WTC11 (cell line): ENCODE data around the gene MCAT. TPM values are rescaled to one million over a fixed set of nuclear protein-coding genes. Genes with fewer than 3 reads are reported as not detected.

ENCODE experiments used
- ATAC-seq: fragments of 200-7000 bp; cut with Tn5 transposase; 2 replicates; pipeline ENCODE4 v1.10.0; 2021; ENCODE audit warnings: mild to moderate bottlenecking, moderate library complexity
- CTCF ChIA-PET: fragments of 300-600 bp; sonication (Branson Sonifier 250); formaldehyde crosslinking; loops from one replicate; lab custom pipeline; 2021; ENCODE audit warnings: antibody characterized with exemption; lab: Charles Lee
- POLR2A ChIA-PET: fragments of 350-600 bp; sonication (Branson Sonifier 250); formaldehyde crosslinking; loops from one replicate; lab custom pipeline; 2021; ENCODE audit warnings: antibody characterized with exemption; lab: Charles Lee
- DNase-seq: peaks from one replicate; pipeline ENCODE4 v3.0.0; 2021; ENCODE audit warnings: low spot score
- H3K27ac Mint-ChIP-seq: 2 replicates; pipeline ENCODE4 v1.8.0; 2021; ENCODE audit warnings: mixed read lengths
- H3K27me3 Mint-ChIP-seq: 2 replicates; pipeline ENCODE4 v1.8.0; 2021; ENCODE audit warnings: low read depth, mild to moderate bottlenecking, moderate library complexity, mixed read lengths
- H3K36me3 Mint-ChIP-seq: 2 replicates; pipeline ENCODE4 v1.8.0; 2021; ENCODE audit warnings: mixed read lengths
- H3K4me1 Mint-ChIP-seq: 2 replicates; pipeline ENCODE4 v1.8.0; 2022; ENCODE audit warnings: mixed read lengths
- H3K4me3 Mint-ChIP-seq: 2 replicates; pipeline ENCODE4 v1.8.0; 2021; ENCODE audit warnings: mild to moderate bottlenecking, moderate library complexity, mixed read lengths
- H3K9me3 Mint-ChIP-seq: 2 replicates; pipeline ENCODE4 v1.8.0; 2021; ENCODE audit warnings: mixed read lengths
- ETV6 ChIP-seq: sonication (generic); formaldehyde crosslinking; IDR thresholded peaks from 2 replicates; pipeline ENCODE4 v1.8.1; 2022; ENCODE audit warnings: mild to moderate bottlenecking, missing genetic modification reagents
- MYBL2 ChIP-seq: sonication (generic); formaldehyde crosslinking; IDR thresholded peaks from 2 replicates; pipeline ENCODE4 v1.8.1; 2023; ENCODE audit warnings: mild to moderate bottlenecking, moderate library complexity, missing genetic modification reagents
- NR1H2 ChIP-seq: sonication (generic); formaldehyde crosslinking; IDR thresholded peaks from 2 replicates; pipeline ENCODE4 v1.9.0; 2021; ENCODE audit warnings: mild to moderate bottlenecking, moderate library complexity, missing genetic modification reagents
- OVOL2 ChIP-seq: fragments of 250-450 bp; sonication (Bioruptor Pico); IDR thresholded peaks from 2 replicates; pipeline ENCODE4 v1.9.0; 2021; ENCODE audit warnings: mild to moderate bottlenecking, borderline replicate concordance
- SMAD3 ChIP-seq: sonication (generic); formaldehyde crosslinking; IDR thresholded peaks from 2 replicates; pipeline ENCODE4 v1.8.0; 2022; ENCODE audit warnings: missing genetic modification reagents, mild to moderate bottlenecking, borderline replicate concordance
- STAT6 ChIP-seq: sonication (generic); formaldehyde crosslinking; conservative IDR thresholded peaks from 2 replicates; pipeline ENCODE4 v1.8.1; 2023; ENCODE audit warnings: mild to moderate bottlenecking, low read depth, missing genetic modification reagents, moderate library complexity
- TEAD4 ChIP-seq: sonication (generic); formaldehyde crosslinking; IDR thresholded peaks from 2 replicates; pipeline ENCODE4 v1.8.0; 2022; ENCODE audit warnings: mild to moderate bottlenecking, missing genetic modification reagents
- USF1 ChIP-seq: sonication (generic); formaldehyde crosslinking; IDR thresholded peaks from 2 replicates; pipeline ENCODE4 v1.8.0; 2022; ENCODE audit warnings: mild to moderate bottlenecking, missing genetic modification reagents
- ZNF232 ChIP-seq: sonication (generic); formaldehyde crosslinking; IDR thresholded peaks from 2 replicates; pipeline ENCODE4 v1.8.0; 2022; ENCODE audit warnings: mild to moderate bottlenecking, missing genetic modification reagents
- ZNF317 ChIP-seq: sonication (generic); formaldehyde crosslinking; IDR thresholded peaks from 2 replicates; pipeline ENCODE4 v1.8.1; 2023; ENCODE audit warnings: low read depth, mild to moderate bottlenecking, moderate library complexity, missing genetic modification reagents, borderline replicate concordance
- ZNF423 ChIP-seq: fragments of 250-450 bp; sonication (Bioruptor Pico); IDR thresholded peaks from 2 replicates; pipeline ENCODE4 v2.1.2; 2022; ENCODE audit warnings: mild to moderate bottlenecking, moderate library complexity
- ZNF671 ChIP-seq: fragments of 250-450 bp; sonication (Bioruptor Pico); IDR thresholded peaks from 2 replicates; pipeline ENCODE4 v1.8.0; 2021; ENCODE audit warnings: mild to moderate bottlenecking
- total RNA-seq: library from RNA; stranded (reverse); gene quantifications from 3 replicates; pipeline ENCODE4 v1.2.3, GENCODE V29; 2021
- TF ChIP-seq, protein P1 (sequence below): fragments of 250-450 bp; sonication (Bioruptor Pico); IDR thresholded peaks from 2 replicates; pipeline ENCODE4 v2.1.2; 2022; ENCODE audit warnings: mild to moderate bottlenecking, moderate library complexity
- TF ChIP-seq, protein P2 (sequence below): sonication (generic); formaldehyde crosslinking; IDR thresholded peaks from 2 replicates; pipeline ENCODE4 v1.8.0; 2023; ENCODE audit warnings: mild to moderate bottlenecking, missing genetic modification reagents
- TF ChIP-seq, protein P3 (sequence below): sonication (generic); formaldehyde crosslinking; IDR thresholded peaks from 2 replicates; pipeline ENCODE4 v1.8.1; 2023; ENCODE audit warnings: mild to moderate bottlenecking, missing genetic modification reagents, moderate library complexity
- TF ChIP-seq, protein P4 (sequence below): sonication (generic); formaldehyde crosslinking; IDR thresholded peaks from 2 replicates; pipeline ENCODE4 v1.8.0; 2023; ENCODE audit warnings: missing genetic modification reagents
- TF ChIP-seq, protein P5 (sequence below): fragments of 250-450 bp; sonication (Bioruptor Pico); IDR thresholded peaks from 2 replicates; pipeline ENCODE4 v1.9.0; 2021; ENCODE audit warnings: mild to moderate bottlenecking, borderline replicate concordance

MCAT gene
- total RNA-seq, 1 experiment from 2014 or later = 18.5 TPM

DNA sequence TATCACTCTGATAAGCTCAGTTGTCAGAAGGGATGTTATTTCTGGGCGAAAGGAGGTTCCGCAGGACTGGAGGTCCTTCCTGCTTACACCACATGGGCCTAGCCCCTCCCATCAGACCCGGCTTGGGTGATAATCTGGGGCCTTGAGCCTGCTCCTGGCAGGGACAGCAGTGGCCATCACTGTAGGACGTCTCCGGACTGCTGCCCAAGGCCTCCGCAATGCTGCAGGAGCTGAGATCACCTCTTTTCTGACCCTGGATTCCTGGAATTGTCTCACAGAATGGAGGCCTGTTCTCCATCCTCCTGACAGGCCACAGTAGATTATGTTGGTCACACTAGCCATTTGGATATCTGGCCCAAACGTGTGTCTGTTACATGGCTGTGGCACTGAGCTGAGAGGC, 41.9 kb downstream of the MCAT start:
- CTCF ChIA-PET = interaction anchor here (0.9 kb wide), 1 partner anchor 58 kb away, joined by 3 read pairs; no protein-coding TSS in a partner anchor
- peaks cover 8% of the 10 kb centered on the region for H3K9me3 Mint-ChIP-seq
- H3K27ac Mint-ChIP-seq = no peak overlapping the region

More for the DNA sequence above, 41.9 kb downstream of the MCAT start:
- no peaks in the 10 kb centered on the region; the same call in none of the 2 replicates for H3K27me3 Mint-ChIP-seq
- ATAC-seq = no peak
- H3K4me3 Mint-ChIP-seq = no peak overlapping the region
- TF ChIP-seq SMAD3 (CRISPR knock-in tag) (no peak), ZNF423 (CRISPR knock-in tag) (no peak), MYBL2 (CRISPR knock-in tag) (no peak), ZNF232 (CRISPR knock-in tag) (no peak), USF1 (no peak), ZNF671 (CRISPR knock-in tag) (no peak), TEAD4 (CRISPR knock-in tag) (no peak), ZNF317 (no peak), ETV6 (CRISPR knock-in tag) (no peak), STAT6 (CRISPR knock-in tag) (no peak), NR1H2 (no peak), OVOL2 (CRISPR knock-in tag) (no peak)
- TF ChIP-seq, protein P1, sequence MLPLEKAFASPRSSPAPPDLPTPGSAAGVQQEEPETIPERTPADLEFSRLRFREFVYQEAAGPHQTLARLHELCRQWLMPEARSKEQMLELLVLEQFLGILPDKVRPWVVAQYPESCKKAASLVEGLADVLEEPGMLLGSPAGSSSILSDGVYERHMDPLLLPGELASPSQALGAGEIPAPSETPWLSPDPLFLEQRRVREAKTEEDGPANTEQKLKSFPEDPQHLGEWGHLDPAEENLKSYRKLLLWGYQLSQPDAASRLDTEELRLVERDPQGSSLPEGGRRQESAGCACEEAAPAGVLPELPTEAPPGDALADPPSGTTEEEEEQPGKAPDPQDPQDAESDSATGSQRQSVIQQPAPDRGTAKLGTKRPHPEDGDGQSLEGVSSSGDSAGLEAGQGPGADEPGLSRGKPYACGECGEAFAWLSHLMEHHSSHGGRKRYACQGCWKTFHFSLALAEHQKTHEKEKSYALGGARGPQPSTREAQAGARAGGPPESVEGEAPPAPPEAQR (CRISPR knock-in tag) = no peak
- TF ChIP-seq, protein P2, sequence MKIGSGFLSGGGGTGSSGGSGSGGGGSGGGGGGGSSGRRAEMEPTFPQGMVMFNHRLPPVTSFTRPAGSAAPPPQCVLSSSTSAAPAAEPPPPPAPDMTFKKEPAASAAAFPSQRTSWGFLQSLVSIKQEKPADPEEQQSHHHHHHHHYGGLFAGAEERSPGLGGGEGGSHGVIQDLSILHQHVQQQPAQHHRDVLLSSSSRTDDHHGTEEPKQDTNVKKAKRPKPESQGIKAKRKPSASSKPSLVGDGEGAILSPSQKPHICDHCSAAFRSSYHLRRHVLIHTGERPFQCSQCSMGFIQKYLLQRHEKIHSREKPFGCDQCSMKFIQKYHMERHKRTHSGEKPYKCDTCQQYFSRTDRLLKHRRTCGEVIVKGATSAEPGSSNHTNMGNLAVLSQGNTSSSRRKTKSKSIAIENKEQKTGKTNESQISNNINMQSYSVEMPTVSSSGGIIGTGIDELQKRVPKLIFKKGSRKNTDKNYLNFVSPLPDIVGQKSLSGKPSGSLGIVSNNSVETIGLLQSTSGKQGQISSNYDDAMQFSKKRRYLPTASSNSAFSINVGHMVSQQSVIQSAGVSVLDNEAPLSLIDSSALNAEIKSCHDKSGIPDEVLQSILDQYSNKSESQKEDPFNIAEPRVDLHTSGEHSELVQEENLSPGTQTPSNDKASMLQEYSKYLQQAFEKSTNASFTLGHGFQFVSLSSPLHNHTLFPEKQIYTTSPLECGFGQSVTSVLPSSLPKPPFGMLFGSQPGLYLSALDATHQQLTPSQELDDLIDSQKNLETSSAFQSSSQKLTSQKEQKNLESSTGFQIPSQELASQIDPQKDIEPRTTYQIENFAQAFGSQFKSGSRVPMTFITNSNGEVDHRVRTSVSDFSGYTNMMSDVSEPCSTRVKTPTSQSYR (CRISPR knock-in tag) = no peak
- TF ChIP-seq, protein P3, sequence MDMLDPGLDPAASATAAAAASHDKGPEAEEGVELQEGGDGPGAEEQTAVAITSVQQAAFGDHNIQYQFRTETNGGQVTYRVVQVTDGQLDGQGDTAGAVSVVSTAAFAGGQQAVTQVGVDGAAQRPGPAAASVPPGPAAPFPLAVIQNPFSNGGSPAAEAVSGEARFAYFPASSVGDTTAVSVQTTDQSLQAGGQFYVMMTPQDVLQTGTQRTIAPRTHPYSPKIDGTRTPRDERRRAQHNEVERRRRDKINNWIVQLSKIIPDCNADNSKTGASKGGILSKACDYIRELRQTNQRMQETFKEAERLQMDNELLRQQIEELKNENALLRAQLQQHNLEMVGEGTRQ (CRISPR knock-in tag) = no peak
- TF ChIP-seq, protein P4, sequence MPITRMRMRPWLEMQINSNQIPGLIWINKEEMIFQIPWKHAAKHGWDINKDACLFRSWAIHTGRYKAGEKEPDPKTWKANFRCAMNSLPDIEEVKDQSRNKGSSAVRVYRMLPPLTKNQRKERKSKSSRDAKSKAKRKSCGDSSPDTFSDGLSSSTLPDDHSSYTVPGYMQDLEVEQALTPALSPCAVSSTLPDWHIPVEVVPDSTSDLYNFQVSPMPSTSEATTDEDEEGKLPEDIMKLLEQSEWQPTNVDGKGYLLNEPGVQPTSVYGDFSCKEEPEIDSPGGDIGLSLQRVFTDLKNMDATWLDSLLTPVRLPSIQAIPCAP = no peak
- TF ChIP-seq, protein P5, sequence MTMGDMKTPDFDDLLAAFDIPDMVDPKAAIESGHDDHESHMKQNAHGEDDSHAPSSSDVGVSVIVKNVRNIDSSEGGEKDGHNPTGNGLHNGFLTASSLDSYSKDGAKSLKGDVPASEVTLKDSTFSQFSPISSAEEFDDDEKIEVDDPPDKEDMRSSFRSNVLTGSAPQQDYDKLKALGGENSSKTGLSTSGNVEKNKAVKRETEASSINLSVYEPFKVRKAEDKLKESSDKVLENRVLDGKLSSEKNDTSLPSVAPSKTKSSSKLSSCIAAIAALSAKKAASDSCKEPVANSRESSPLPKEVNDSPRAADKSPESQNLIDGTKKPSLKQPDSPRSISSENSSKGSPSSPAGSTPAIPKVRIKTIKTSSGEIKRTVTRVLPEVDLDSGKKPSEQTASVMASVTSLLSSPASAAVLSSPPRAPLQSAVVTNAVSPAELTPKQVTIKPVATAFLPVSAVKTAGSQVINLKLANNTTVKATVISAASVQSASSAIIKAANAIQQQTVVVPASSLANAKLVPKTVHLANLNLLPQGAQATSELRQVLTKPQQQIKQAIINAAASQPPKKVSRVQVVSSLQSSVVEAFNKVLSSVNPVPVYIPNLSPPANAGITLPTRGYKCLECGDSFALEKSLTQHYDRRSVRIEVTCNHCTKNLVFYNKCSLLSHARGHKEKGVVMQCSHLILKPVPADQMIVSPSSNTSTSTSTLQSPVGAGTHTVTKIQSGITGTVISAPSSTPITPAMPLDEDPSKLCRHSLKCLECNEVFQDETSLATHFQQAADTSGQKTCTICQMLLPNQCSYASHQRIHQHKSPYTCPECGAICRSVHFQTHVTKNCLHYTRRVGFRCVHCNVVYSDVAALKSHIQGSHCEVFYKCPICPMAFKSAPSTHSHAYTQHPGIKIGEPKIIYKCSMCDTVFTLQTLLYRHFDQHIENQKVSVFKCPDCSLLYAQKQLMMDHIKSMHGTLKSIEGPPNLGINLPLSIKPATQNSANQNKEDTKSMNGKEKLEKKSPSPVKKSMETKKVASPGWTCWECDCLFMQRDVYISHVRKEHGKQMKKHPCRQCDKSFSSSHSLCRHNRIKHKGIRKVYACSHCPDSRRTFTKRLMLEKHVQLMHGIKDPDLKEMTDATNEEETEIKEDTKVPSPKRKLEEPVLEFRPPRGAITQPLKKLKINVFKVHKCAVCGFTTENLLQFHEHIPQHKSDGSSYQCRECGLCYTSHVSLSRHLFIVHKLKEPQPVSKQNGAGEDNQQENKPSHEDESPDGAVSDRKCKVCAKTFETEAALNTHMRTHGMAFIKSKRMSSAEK (CRISPR knock-in tag) = no peak
- no peaks in the 10 kb centered on the region; the same call in 1 of the 2 replicates for H3K4me1 Mint-ChIP-seq
- POLR2A ChIA-PET = no interaction called here
- H3K36me3 Mint-ChIP-seq = peaks cover 6% of the 10 kb centered on the region
- DNase-seq = no peak
